HEK293 (cell line): ENCODE measurements around the gene ADRM1.

ENCODE experiments used
- BCL11B ChIP-seq: fragments of 450-650 bp; formaldehyde crosslinking; IDR thresholded peaks from 2 replicates; pipeline ENCODE4 v1.5.1; 2016; ENCODE audit warnings: low read depth, missing biosample characterization, missing genetic modification characterization
- HOXC10 ChIP-seq: sonication (generic); formaldehyde crosslinking; IDR thresholded peaks from 2 replicates; pipeline ENCODE4 v1.8.1; 2023; ENCODE audit warnings: mild to moderate bottlenecking, missing genetic modification reagents
- TCF7L2 ChIP-seq: IDR thresholded peaks from 2 replicates; pipeline ENCODE4 v1.6.1; 2011; ENCODE audit warnings: low read depth, mild to moderate bottlenecking, inconsistent platforms, low read length, moderate library complexity, borderline replicate concordance
- ZBTB8A ChIP-seq: fragments of 450-650 bp; formaldehyde crosslinking; IDR thresholded peaks from 2 replicates; pipeline ENCODE4 v1.5.1; 2016; ENCODE audit warnings: missing biosample characterization, missing genetic modification characterization
- ZNF114 ChIP-seq: fragments of 450-650 bp; formaldehyde crosslinking; IDR thresholded peaks from 2 replicates; pipeline ENCODE4 v1.5.0; 2017; ENCODE audit warnings: missing biosample characterization, missing genetic modification characterization
- ZNF24 ChIP-seq: fragments of 450-650 bp; formaldehyde crosslinking; IDR thresholded peaks from 2 replicates; pipeline ENCODE4 v1.5.1; 2016; ENCODE audit warnings: missing biosample characterization, missing genetic modification characterization
- ZNF324 ChIP-seq: fragments of 450-650 bp; formaldehyde crosslinking; IDR thresholded peaks from 2 replicates; pipeline ENCODE4 v1.5.1; 2016; ENCODE audit warnings: missing biosample characterization, missing genetic modification characterization
- ZNF391 ChIP-seq: fragments of 450-650 bp; formaldehyde crosslinking; IDR thresholded peaks from 2 replicates; pipeline ENCODE4 v1.5.1; 2016; ENCODE audit warnings: low read depth, missing biosample characterization, missing genetic modification characterization, borderline replicate concordance
- ZNF433 ChIP-seq: fragments of 450-650 bp; formaldehyde crosslinking; IDR thresholded peaks from 2 replicates; pipeline ENCODE4 v1.5.1; 2016; ENCODE audit warnings: missing biosample characterization, missing genetic modification characterization, low read depth
- TF ChIP-seq, protein P1 (sequence below): fragments of 450-650 bp; formaldehyde crosslinking; IDR thresholded peaks from 2 replicates; pipeline ENCODE4 v1.5.1; 2016; ENCODE audit warnings: missing biosample characterization, missing genetic modification characterization
- TF ChIP-seq, protein P2 (sequence below): fragments of 450-650 bp; formaldehyde crosslinking; IDR thresholded peaks from 2 replicates; pipeline ENCODE4; 2016; ENCODE audit warnings: missing biosample characterization, missing genetic modification characterization

DNA sequence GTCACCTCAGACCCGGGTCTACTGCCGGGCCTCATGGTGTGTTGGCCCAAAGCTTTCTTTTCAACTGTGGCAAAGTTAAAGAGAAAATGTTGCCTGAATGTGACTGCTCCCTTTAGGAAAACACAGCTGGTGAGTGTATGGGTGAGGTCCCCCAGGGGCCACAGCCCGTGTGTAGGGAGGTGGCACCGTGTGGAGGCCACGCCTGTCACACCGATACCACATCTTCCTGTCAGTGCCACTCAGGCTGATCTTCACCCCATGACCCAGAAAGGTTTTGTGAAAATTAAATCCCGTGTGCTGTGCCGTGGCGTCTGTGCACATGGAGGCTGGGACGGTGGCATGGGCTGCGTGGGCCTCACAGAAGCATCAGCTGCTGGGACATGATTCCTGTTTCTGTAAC is 10.7 kb upstream of the ADRM1 start:
- TF ChIP-seq, protein P1, sequence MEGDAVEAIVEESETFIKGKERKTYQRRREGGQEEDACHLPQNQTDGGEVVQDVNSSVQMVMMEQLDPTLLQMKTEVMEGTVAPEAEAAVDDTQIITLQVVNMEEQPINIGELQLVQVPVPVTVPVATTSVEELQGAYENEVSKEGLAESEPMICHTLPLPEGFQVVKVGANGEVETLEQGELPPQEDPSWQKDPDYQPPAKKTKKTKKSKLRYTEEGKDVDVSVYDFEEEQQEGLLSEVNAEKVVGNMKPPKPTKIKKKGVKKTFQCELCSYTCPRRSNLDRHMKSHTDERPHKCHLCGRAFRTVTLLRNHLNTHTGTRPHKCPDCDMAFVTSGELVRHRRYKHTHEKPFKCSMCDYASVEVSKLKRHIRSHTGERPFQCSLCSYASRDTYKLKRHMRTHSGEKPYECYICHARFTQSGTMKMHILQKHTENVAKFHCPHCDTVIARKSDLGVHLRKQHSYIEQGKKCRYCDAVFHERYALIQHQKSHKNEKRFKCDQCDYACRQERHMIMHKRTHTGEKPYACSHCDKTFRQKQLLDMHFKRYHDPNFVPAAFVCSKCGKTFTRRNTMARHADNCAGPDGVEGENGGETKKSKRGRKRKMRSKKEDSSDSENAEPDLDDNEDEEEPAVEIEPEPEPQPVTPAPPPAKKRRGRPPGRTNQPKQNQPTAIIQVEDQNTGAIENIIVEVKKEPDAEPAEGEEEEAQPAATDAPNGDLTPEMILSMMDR (tag by site-specific recombination): no peak
- no peak for TF ChIP-seq HOXC10 (CRISPR knock-in tag)
- TF ChIP-seq ZNF391 (tag by site-specific recombination): no peak
- TF ChIP-seq ZNF324: no peak
- no peak for TF ChIP-seq ZNF433 (tag by site-specific recombination)
- no peak for TF ChIP-seq TCF7L2
- TF ChIP-seq ZBTB8A: no peak
- TF ChIP-seq ZNF24 (tag by site-specific recombination): no peak
- no peak for TF ChIP-seq ZNF114 (tag by site-specific recombination)
- TF ChIP-seq, protein P2, sequence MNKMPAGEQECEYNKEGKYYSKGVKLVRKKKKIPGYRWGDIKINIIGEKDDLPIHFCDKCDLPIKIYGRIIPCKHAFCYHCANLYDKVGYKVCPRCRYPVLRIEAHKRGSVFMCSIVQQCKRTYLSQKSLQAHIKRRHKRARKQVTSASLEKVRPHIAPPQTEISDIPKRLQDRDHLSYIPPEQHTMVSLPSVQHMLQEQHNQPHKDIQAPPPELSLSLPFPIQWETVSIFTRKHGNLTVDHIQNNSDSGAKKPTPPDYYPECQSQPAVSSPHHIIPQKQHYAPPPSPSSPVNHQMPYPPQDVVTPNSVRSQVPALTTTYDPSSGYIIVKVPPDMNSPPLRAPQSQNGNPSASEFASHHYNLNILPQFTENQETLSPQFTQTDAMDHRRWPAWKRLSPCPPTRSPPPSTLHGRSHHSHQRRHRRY (tag by site-specific recombination): no peak
- TF ChIP-seq BCL11B (tag by site-specific recombination): no peak
